GM21576 (cell line): ENCODE results near the gene TPD52L2.
"Not testable (repeated sequence)": the region's sequence is repeated elsewhere in the genome, so short reads cannot be mapped to it uniquely, and the experiment has no call there.

Source experiments
- ATAC-seq: cut with Tn5 transposase; IDR thresholded peaks from one replicate; pipeline ENCODE4 v1.9.1; 2021; ENCODE audit warnings: mild to moderate bottlenecking, moderate library complexity; ENCODE audit not compliant: unreplicated experiment

TPD52L2 gene

DNA sequence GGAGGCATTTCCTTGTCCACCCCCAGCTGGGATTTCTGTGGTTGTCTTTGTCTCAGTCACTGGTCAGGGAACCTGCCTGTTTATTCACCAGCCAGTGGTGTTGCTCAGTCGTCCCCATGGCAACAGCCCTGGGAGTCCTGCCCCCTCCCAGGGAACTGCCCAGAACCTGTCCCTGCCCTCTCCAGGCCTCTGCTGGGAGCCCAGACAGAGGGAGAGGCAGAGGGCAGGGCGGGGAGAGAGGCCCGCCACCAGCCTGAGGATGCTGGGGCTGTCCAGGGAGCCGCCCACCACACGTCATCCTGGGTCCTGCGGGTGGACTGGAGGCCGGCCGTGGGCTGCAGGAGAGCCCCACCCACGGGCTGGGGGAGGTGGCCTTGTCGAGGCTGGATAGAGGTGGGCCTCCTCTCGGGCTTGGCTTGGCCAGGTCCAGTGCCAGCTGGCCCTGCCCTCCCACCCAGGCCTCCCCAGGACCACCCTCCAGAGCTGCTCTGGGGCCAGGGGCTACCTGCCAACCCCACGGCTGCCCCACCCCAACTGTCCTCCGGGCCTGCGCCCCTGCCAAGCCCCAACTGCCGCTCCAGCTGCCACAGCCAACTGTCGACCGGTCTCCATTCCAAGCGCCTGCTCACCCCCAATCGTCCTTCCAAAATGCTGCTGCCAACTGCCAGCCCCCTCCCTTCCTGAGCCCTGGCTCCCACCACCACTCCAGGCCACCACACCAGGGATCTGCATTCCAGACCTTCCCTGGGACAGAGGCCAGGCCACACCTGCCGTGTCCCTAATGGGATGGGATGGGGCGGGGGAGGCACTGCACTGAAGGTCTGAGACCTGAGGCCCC is 29.8 kb upstream of the TPD52L2 start:
- no peak for ATAC-seq

DNA sequence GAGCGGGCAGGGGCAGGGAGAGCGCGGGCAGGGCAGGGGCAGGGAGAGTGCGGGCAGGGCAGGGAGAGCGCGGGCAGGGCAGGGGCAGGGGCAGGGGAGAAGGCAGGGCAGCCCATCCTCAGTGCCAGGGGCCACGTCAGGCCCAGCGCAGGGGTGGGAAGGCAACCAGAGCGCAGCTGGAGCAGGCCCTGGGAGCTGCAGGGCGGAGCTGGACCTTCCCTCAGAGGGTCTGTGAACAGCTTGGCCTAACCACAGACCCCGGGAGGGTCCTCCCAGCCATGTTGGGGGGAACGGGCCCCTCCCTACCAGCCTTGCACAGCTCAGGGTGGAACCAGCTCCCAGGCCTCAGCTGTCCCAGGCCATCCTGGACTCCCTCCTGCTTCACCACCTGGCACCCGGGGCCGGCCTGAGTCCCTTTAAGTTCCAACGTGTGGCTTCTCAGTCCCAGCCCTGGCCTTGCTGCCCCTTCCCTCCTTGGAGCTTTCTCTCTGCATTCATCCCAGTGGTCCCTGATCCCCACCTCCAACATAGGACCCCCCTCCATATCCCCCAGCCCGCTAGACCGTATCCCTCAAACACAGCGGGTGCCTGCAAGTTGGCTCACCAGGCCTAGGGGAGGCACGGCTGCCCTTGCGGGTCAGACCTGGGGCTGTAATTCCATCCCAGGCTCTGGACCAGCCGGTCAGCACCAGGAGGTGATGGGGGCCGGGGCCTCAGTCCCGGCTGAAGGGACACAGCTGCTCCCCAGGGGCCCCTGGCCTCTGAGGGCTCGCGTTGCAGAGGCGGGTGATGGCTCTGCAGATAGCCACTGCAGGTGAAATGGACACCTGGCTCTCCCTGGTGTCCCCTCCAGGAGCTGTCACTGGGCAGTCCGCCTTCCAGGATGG is 28.4 kb upstream of the TPD52L2 start:
- no peak for ATAC-seq

DNA sequence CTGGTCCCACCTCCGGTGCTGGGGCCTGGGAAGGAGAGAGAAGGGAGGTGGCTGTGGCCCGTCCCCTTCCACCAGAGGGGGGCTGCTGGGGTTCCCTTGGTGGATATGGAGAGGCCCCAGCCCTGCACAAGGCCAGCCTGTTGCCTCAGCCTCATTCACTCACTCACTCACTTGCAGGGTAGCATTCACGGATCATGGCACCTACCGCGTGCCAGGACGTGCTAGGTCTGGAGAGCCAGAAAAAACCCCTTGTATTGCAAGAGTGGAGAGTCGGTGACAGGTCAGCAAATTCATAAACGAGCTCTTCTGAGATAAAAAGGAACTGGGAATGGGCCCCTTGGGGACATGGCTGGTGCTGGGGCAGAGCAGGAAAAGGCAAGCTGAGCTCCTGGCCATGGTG is 27.6 kb upstream of the TPD52L2 start:
- no peak for ATAC-seq

DNA sequence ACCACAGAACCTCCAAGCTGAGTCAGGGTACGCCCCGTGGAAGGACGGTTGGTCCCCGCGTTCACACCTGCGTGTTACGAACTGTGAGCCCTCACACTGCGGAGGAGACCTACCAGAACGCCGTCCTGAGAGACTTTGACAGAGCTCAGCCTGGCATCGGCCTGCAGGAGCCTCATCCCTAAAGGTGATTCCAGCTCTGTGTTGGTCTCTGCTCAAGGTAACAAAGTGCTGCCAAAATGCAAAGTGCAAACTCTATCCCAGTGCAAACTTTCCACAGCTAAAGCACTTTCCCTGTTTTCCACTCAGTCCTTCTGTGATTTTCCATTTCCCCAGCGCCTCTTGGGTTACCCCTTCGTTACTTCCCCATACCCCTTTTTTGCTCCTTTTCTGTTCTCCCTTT is 25.4 kb upstream of the TPD52L2 start:
- no peak for ATAC-seq

DNA sequence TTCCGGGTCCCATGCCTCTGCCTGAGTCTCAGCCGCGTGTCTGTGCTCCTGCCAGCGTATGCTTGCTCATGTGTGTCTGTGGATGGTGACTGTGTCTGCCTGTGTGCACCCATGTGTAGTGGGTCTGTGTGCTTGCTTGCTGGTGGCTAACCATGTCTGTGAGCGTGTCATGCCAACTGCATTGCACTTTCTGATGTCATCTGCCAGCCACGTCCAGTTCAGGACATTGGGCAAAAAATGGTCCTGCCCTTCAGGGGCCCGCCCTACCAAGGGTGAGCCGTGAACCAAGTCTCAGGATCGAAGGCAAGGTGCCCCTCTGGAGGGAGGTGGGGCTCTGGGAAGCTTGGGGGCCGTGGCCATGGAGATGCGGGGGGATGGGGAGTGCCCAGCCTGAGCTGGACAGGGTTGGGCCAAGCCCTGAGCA is 24.7 kb upstream of the TPD52L2 start:
- ATAC-seq: no peak

DNA sequence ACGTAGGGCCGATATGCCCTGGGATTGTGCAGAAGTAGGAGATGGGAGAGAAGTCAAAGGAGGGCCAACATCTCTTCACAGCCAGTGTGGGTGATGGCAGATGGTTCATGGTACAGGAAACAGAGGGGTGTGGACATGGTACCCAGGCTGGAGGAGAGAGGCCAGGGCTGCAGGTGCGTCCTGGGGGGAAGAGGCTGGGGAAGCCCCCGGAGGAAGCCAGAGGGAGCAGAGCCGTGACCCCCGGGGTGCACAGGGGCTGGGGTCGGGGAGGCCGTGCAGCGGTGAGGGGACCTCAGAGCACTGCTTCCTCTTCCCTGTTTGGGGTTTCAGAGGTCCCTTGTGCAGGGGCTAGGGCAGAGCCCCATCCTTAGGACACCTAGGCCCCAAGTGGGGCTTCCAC is 22.8 kb upstream of the TPD52L2 start:
- no peak for ATAC-seq

DNA sequence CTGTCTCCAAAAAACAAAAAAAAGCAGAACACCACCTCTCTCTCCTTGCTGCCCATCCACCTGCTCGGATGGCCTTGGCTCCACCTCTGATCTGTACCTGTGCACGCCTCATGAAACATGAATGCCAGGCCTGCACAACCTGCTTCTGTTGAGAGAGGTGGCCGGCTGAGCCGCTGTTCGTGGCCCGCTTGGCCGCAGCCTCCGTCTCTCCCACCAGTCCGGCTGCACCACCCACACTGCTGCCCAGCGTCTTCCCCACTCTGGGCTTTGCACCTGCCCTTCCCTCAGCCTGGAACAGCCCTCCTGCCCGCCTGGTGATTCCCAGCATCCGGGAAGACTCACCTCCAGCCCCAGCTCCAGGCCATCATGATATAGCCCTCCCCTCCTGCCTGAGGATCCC is 21.8 kb upstream of the TPD52L2 start:
- no peak for ATAC-seq

DNA sequence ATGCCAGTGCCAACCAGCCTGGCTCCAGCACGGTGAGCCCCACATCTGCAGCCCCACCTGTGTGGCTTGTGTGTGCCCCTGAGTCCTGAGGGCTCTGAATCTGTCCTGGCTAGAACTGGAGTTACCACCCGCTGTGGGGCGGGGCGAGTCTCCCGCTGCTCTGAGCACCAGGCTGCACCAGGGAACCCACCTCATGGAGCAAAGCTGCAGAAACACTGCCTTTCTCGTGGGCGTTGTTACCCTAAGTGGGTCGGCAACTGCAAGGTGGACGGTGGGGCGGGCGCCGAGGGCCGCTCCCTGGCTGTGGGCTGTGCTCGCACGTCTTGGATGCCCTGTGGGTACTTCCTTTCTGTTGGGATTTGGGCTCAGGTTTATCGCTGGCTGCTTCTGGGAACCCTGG is 21.3 kb upstream of the TPD52L2 start:
- no peak for ATAC-seq

DNA sequence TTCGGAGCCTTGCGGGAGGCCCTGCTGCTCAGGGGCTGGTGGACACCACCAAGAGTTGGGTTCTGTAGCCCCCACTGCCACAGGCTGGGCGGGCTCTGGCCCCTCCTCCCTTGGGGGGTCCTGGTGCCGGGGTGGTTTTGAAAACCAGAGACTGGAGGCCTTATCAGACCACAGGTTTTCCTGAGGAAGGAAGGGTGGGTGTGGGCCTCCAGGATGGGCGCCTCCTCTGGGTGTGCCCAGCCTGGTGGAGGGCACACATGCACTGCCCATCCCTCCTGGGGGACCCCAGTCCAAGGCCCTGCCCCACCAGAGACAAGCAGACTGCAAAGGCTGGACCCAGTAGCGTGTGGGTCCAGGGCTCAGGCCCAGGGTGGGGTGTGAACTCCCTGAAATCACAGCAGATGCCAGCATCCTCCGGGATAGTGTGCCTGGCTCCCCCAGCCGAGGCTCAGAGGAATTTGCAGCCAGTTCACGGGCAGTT is 20.5 kb upstream of the TPD52L2 start:
- ATAC-seq: no peak

DNA sequence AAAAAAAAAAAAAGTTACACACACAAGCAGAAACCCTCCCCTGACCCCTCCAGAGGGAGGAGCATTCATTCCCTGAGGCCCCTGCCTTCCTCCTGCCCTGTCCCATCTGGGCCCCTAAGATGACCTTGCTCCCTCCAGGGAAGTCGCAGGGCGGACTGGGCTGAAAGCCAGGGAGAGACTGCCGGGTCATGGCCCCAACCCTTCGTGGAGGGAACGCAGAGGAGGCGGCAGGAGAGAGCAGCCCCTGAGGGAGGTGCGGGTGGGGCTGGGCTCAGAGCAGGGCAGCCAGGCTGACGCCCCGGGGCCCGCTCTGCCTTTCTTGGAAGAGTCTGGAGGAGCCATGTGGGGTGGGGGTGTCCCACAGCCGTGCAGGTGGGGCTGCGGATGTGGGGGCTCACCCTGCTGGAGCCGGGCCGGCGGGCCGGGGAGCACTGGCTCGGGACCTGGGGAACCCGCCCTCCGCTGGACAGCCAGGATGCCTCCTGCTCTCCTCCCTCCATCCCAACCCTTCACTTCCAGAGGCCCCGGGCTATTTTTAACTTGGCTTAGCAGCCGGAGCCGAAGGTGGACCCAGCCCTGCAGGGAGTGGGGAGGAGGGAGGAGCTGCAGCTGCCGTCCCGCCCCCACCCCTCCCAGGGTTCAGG is 18.8 kb upstream of the TPD52L2 start:
- no peak for ATAC-seq

DNA sequence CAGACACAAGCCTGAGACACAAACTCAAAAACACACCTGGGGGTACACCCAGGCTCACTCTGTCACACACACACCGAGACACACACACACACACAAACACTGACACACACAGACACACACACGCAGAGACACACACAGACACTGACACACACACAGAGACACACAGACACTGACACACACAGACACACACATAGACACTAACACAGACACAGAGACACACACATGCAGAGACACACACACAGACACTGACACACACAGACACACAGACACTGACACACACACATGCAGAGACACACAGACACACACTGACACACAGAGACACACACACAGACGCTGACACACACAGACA is 18.2 kb upstream of the TPD52L2 start:
- no peak for ATAC-seq

DNA sequence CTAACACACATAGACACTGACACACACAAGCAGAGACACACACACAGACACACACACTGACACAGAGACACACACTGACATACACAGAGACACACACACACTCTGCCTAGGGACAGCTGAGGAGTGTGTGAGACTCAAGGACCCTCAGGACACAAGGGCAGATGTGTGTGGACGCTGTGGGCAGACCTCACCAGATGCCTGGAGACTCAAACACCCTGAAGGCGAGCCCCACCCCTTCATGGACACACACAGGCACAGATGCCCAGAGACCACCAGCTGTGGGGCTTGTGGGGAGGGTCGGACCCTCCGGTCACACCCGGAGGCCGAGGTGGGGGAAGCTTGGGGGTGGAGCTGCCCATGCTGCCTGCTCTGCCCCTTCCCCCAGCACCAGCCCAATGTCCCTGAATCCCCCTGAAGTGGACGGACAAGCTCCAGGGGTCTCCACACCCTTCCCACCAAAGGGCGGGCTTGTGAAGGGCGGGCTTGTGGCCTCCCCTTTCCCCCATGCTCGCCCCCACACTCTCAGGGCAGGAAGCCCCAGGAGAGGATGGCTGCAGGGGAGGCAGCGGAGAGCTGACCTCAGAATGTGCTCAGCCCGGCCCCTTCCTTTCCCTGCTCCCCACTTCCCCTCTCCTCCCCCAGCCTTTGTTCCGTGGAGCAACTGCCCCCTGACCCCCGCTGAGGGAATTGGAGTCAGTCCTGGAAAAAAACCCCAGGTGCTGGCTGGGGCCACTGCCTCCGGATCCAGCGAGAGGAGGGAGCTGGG is 17.6 kb upstream of the TPD52L2 start:
- no peak for ATAC-seq

DNA sequence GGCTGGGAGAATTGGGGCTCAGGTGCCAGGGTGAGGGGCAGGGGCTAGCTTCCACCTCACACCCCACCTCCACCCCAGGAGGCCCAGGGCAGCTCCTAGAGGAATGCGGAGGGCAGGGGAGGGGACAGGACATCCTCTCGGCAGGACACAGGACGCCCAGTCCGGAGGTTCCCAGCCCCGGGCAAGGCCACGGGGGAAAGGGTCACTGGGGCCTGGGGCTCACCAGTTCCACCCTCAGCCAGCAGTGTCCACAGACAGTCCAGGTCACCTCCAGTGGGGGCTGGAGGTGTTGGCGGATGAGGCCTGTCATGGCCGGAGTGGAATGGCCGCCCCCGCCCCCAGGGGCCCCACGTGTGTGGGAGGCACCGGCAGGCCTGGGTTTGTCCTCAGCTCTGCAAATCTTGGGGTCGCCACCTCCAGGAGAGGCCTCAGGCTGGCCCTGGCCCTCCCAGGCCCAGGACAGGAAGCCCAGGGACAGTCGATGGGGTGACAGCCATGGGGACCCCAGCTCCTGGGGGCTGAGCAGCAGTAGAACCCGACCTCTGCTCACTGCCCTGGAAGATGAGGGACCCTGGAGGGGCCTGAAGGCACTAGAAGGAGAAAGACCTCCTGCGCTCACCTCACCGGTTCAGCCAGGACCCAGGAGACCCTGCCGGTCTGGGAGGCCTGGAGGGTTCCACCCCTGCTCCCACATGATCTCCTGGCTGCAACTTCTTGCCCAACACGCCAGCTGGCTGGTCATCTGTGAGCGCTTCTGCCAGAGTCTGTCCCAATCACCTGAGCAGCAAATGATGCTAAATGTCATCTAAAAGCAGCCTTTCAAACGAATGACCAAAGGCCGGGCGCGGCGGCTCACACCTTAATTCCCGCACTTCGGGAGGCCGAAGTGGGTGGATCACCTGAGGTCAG is 16.8 kb upstream of the TPD52L2 start:
- no peak for ATAC-seq

DNA sequence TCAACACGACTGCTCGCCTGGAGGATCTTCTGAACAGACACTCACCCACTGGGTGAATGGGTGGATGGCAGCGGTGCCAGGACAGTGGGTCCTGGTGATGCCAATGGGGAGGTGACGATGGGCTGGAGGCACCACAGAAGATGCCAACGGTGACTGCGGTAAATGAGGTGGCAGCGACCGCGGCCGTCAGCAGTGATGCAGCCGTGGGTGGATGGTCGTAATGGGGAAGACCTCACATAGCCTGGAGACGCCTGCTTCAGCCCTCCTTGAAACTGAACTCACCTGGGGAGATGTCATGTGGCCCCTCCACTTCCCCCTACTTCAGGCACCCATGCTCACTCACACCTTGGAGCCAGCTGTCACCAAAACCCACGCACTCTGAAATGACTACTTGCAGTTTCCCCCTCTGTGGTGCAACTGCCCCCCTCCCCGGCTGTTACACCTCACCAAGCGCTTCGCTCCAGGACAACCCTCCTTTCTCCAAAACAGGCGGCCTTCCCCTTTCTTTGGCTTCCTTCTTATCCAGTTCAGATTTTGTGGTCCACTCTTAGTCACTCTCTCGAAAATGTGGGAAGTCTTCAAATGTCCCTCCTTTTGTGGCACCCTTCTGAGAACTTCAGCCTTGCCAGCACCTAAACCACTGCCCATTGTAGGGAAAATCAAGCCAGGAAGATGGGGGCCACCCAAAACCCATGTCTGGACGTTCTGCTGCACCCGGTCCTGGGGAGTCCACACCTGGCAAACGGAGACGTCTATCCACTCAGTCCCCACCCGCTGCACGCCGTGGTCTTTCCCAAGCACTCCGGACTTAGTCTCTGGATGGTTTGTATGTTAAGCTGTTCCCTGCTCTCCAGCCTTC is 14.2 kb upstream of the TPD52L2 start:
- ATAC-seq: peak; percentile 79

DNA sequence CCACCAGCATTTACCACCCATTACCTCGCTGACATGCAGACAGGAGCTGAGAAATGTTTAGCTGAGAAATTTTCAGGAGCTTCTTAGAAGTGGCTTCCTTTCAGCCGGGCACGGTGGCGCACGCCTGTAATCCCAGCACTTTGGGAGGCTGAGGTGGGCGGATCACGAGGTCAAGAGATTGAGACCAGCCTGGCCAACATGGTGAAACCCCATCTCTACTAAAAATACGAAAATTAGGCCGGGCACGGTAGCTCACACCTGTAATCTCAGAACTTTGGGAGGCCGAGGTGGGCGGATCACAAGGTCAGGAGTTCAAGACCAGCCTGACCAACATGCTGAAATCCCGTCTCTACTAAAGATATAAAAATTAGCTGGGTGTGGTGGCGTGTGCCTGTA is 13.5 kb upstream of the TPD52L2 start:
- ATAC-seq: not testable (repeated sequence)

DNA sequence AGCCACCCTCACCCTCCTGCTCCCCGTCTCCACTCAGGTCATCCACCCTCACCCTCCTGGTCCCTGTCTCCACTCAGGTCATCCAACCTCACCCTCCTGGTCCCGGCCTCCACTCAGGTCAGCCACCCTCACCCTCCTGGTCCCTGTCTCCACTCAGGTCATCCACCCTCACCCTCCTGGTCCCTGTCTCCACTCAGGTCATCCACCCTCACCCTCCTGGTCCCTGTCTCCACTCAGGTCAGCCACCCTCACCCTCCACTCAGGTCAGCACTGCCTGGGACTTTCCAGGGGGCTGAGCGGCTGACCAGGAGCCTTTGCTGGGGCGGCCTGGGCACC is 11.4 kb upstream of the TPD52L2 start:
- ATAC-seq: not testable (repeated sequence)

DNA sequence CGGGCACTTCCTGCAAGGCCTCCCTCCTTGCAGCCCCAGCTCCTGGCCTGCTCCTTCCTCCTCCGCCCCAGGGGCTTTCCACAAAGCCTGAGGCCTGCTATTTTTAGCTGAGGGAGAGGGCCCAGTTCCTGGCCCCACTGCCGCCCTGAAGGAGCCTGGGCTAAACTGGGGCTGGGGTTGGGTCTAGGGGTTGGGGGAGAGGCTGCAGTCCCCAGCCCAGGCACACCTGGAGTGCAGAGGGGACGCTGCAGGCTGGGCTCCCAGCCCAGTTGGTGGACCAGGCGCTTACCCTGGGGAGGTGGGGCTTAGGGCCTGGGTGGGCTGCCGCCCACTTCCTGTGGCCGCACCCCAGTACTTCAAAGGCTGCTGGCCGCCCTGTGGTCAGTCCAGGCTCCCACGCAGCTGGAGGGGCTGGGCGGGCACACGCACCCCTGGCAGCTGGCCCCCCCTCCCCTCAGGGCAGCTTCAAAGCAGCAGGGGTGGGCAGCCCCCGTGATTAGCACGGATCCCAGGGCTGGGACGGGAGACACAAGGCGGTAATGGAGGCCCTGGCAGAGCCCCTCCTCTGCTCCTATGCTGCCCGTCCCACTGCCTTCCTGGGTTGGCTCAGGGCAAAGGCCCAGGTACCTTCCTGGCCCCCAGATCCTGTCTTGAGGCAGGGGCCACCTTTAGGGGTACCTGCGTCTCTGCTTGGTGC is 10.9 kb upstream of the TPD52L2 start:
- ATAC-seq: no peak

DNA sequence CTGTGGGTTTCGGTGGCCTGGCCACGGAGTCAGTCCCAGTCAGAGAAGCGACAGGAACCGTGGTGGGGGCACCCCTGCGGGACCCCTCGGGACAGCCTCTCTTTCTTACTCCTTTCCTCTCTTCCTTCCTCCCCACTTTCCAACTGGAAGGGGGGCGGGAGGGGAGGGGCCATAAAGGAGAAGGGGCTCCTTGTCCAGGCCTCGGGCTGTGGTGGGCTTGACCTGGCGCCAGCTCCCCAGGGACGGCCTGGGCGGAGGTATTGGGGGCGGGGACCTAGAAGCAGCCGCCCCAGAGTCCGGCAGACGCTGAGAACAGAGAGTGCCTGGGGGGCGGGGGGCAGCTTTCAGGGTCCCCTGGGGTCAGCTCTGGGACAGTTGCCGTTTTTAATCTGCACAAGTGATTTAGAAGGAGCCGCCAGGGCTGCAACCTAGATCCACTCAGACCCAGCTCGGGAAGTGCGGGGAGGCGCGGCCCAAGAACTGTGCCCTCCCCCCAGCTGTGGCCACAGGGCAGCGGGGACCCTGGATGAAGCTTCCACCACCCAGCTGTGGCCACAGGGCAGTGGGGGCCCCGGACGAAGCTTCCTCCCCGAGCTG is 10.2 kb upstream of the TPD52L2 start:
- no peak for ATAC-seq
